WTC11 (cell line): Measurements from ENCODE around the gene G0S2. TPM values are rescaled to one million over a fixed set of nuclear protein-coding genes. Genes with fewer than 3 reads are reported as not detected.

ENCODE experiments used
- ATAC-seq: fragments of 200-7000 bp; cut with Tn5 transposase; 2 replicates; pipeline ENCODE4 v1.10.0; 2021; ENCODE audit warnings: mild to moderate bottlenecking, moderate library complexity
- CTCF ChIA-PET: fragments of 300-600 bp; sonication (Branson Sonifier 250); formaldehyde crosslinking; loops from one replicate; lab custom pipeline; 2021; ENCODE audit warnings: antibody characterized with exemption; lab: Charles Lee
- POLR2A ChIA-PET: fragments of 350-600 bp; sonication (Branson Sonifier 250); formaldehyde crosslinking; loops from one replicate; lab custom pipeline; 2021; ENCODE audit warnings: antibody characterized with exemption; lab: Charles Lee
- DNase-seq: peaks from one replicate; pipeline ENCODE4 v3.0.0; 2021; ENCODE audit warnings: low spot score
- H3K27ac Mint-ChIP-seq: 2 replicates; pipeline ENCODE4 v1.8.0; 2021; ENCODE audit warnings: mixed read lengths
- H3K27me3 Mint-ChIP-seq: 2 replicates; pipeline ENCODE4 v1.8.0; 2021; ENCODE audit warnings: low read depth, mild to moderate bottlenecking, moderate library complexity, mixed read lengths
- H3K36me3 Mint-ChIP-seq: 2 replicates; pipeline ENCODE4 v1.8.0; 2021; ENCODE audit warnings: mixed read lengths
- H3K4me1 Mint-ChIP-seq: 2 replicates; pipeline ENCODE4 v1.8.0; 2022; ENCODE audit warnings: mixed read lengths
- H3K4me3 Mint-ChIP-seq: 2 replicates; pipeline ENCODE4 v1.8.0; 2021; ENCODE audit warnings: mild to moderate bottlenecking, moderate library complexity, mixed read lengths
- H3K9me3 Mint-ChIP-seq: 2 replicates; pipeline ENCODE4 v1.8.0; 2021; ENCODE audit warnings: mixed read lengths
- ATF1 ChIP-seq: sonication (generic); formaldehyde crosslinking; IDR thresholded peaks from 2 replicates; pipeline ENCODE4 v1.8.1; 2023; ENCODE audit warnings: mild to moderate bottlenecking, moderate library complexity, missing genetic modification reagents
- CBFB ChIP-seq: sonication (generic); formaldehyde crosslinking; IDR thresholded peaks from 2 replicates; pipeline ENCODE4 v1.8.1; 2022; ENCODE audit warnings: mild to moderate bottlenecking, low read depth, missing genetic modification reagents
- E2F4 ChIP-seq: sonication (generic); formaldehyde crosslinking; IDR thresholded peaks from 2 replicates; pipeline ENCODE4 v1.8.1; 2022; ENCODE audit warnings: low read depth, mild to moderate bottlenecking, moderate library complexity, missing genetic modification reagents, borderline replicate concordance
- ERG ChIP-seq: fragments of 250-450 bp; sonication (Bioruptor Pico); IDR thresholded peaks from 2 replicates; pipeline ENCODE4 v1.8.0; 2021; ENCODE audit warnings: mild to moderate bottlenecking
- ESRRA ChIP-seq: sonication (generic); formaldehyde crosslinking; IDR thresholded peaks from 2 replicates; pipeline ENCODE4 v1.8.1; 2022; ENCODE audit warnings: mild to moderate bottlenecking, missing genetic modification reagents, borderline replicate concordance
- NFATC4 ChIP-seq: fragments of 250-450 bp; sonication (Bioruptor Pico); IDR thresholded peaks from 2 replicates; pipeline ENCODE4 v1.9.0; 2021; ENCODE audit warnings: mild to moderate bottlenecking
- NFYB ChIP-seq: sonication (generic); formaldehyde crosslinking; conservative IDR thresholded peaks from 2 replicates; pipeline ENCODE4 v1.8.0; 2022; ENCODE audit warnings: low read depth, missing genetic modification reagents
- NR2C2 ChIP-seq: sonication (generic); formaldehyde crosslinking; IDR thresholded peaks from 2 replicates; pipeline ENCODE4 v1.8.0; 2022; ENCODE audit warnings: mild to moderate bottlenecking, missing genetic modification reagents
- OVOL2 ChIP-seq: fragments of 250-450 bp; sonication (Bioruptor Pico); IDR thresholded peaks from 2 replicates; pipeline ENCODE4 v1.9.0; 2021; ENCODE audit warnings: mild to moderate bottlenecking, borderline replicate concordance
- PREB ChIP-seq: sonication (generic); formaldehyde crosslinking; IDR thresholded peaks from 2 replicates; pipeline ENCODE4 v1.8.1; 2022; ENCODE audit warnings: mild to moderate bottlenecking, missing genetic modification reagents, moderate library complexity, borderline replicate concordance
- PRRX2 ChIP-seq: fragments of 250-450 bp; sonication (Bioruptor Pico); IDR thresholded peaks from 2 replicates; pipeline ENCODE4 v1.8.0; 2021; ENCODE audit warnings: mild to moderate bottlenecking
- SOX15 ChIP-seq: fragments of 250-450 bp; sonication (Bioruptor Pico); IDR thresholded peaks from 2 replicates; pipeline ENCODE4 v1.9.0; 2021; ENCODE audit warnings: mild to moderate bottlenecking
- TEAD1 ChIP-seq: sonication (generic); formaldehyde crosslinking; IDR thresholded peaks from 2 replicates; pipeline ENCODE4 v1.8.0; 2022; ENCODE audit warnings: mild to moderate bottlenecking, missing genetic modification reagents
- TEAD4 ChIP-seq: sonication (generic); formaldehyde crosslinking; IDR thresholded peaks from 2 replicates; pipeline ENCODE4 v1.8.0; 2022; ENCODE audit warnings: mild to moderate bottlenecking, missing genetic modification reagents
- TP53 ChIP-seq: sonication (generic); formaldehyde crosslinking; IDR thresholded peaks from 2 replicates; pipeline ENCODE4 v1.8.1; 2023; ENCODE audit warnings: mild to moderate bottlenecking, missing genetic modification reagents
- USF1 ChIP-seq: sonication (generic); formaldehyde crosslinking; IDR thresholded peaks from 2 replicates; pipeline ENCODE4 v1.8.0; 2022; ENCODE audit warnings: mild to moderate bottlenecking, missing genetic modification reagents
- ZBTB43 ChIP-seq: sonication (generic); formaldehyde crosslinking; IDR thresholded peaks from 2 replicates; pipeline ENCODE4 v1.8.1; 2023; ENCODE audit warnings: mild to moderate bottlenecking, missing genetic modification reagents
- ZMAT4 ChIP-seq: fragments of 250-450 bp; sonication (Bioruptor Pico); IDR thresholded peaks from 2 replicates; pipeline ENCODE4 v1.9.0; 2021; ENCODE audit warnings: mild to moderate bottlenecking
- ZNF317 ChIP-seq: sonication (generic); formaldehyde crosslinking; IDR thresholded peaks from 2 replicates; pipeline ENCODE4 v1.8.1; 2023; ENCODE audit warnings: low read depth, mild to moderate bottlenecking, moderate library complexity, missing genetic modification reagents, borderline replicate concordance
- ZNF425 ChIP-seq: fragments of 250-450 bp; sonication (Bioruptor Pico); conservative IDR thresholded peaks from 2 replicates; pipeline ENCODE4 v1.9.0; 2021; ENCODE audit warnings: mild to moderate bottlenecking
- ZSCAN18 ChIP-seq: fragments of 250-450 bp; sonication (Bioruptor Pico); IDR thresholded peaks from 2 replicates; pipeline ENCODE4 v2.1.2; 2022; ENCODE audit warnings: mild to moderate bottlenecking, moderate library complexity
- total RNA-seq: library from RNA; stranded (reverse); gene quantifications from 3 replicates; pipeline ENCODE4 v1.2.3, GENCODE V29; 2021

The G0S2 gene
- total RNA-seq, 1 experiment from 2014 or later = 0.81 TPM

- TF ChIP-seq ERG (no peak), ZMAT4 (CRISPR knock-in tag) (no peak), PREB (CRISPR knock-in tag) (no peak), TEAD1 (CRISPR knock-in tag) (no peak), PRRX2 (CRISPR knock-in tag) (no peak), ZNF317 (CRISPR knock-in tag) (no peak), ATF1 (no peak), USF1 (CRISPR knock-in tag) (no peak), TP53 (CRISPR knock-in tag) (no peak)
Measured at GRCh38 chr1:209705033-209705598, 29.9 kb downstream of the G0S2 start (continued).

GRCh38 chr1:209706622-209707021 is 31.4 kb downstream of the G0S2 start:
- no peaks in the 10 kb centered on the region for H3K27me3 Mint-ChIP-seq
- H3K27ac Mint-ChIP-seq = no peak overlapping the region
- no peak for DNase-seq
- H3K4me1 Mint-ChIP-seq = peaks cover 14% of the 10 kb centered on the region
- H3K36me3 Mint-ChIP-seq = no peaks in the 10 kb centered on the region
- TF ChIP-seq NR2C2 (no peak), ZSCAN18 (CRISPR knock-in tag) (no peak), CBFB (CRISPR knock-in tag) (no peak), PREB (CRISPR knock-in tag) (no peak), TEAD4 (CRISPR knock-in tag) (no peak), E2F4 (CRISPR knock-in tag) (no peak), NFYB (CRISPR knock-in tag) (no peak), ESRRA (CRISPR knock-in tag) (no peak)
- no peaks in the 10 kb centered on the region for H3K9me3 Mint-ChIP-seq
- ATAC-seq = no peak
- no peak overlapping the region for H3K4me3 Mint-ChIP-seq
- CTCF ChIA-PET = interaction anchor here (1.0 to 1.9 kb wide), 2 partner anchors 41 to 130 kb away, joined by 3 to 8 read pairs; no protein-coding TSS in a partner anchor
- POLR2A ChIA-PET = no interaction called here

GRCh38 chr1:209707308-209707707 is 32.1 kb downstream of the G0S2 start:
- CTCF ChIA-PET = interaction anchor here (1.0 to 1.9 kb wide), 3 partner anchors 41 to 138 kb away, joined by 3 to 8 read pairs (median 4); no protein-coding TSS in a partner anchor
- Mint-ChIP-seq H3K4me3 (no peak overlapping the region), H3K27me3 (no peaks in the 10 kb centered on the region), H3K36me3 (no peaks in the 10 kb centered on the region), H3K9me3 (no peaks in the 10 kb centered on the region), H3K4me1 (peaks cover 14% of the 10 kb centered on the region), H3K27ac (no peak overlapping the region)
- POLR2A ChIA-PET = no interaction called here
- no peak for ATAC-seq
- no peak for DNase-seq
- TF ChIP-seq SOX15 (CRISPR knock-in tag) = no peak
- no peak for TF ChIP-seq TP53 (CRISPR knock-in tag)
- TF ChIP-seq NFATC4 (CRISPR knock-in tag) = no peak
- TF ChIP-seq ESRRA (CRISPR knock-in tag) = no peak
- no peak for TF ChIP-seq OVOL2 (CRISPR knock-in tag)
- no peak for TF ChIP-seq ZNF425
- no peak for TF ChIP-seq ZBTB43 (CRISPR knock-in tag)
